SU-DHL-6 (cell line): Measurements from ENCODE around the gene SLC41A1.

ENCODE experiments used
- H2AFZ ChIP-seq: fragments of 200-600 bp; sonication (generic); 2 replicates; pipeline ENCODE4 v1.6.1; 2014; ENCODE audit warnings: low read depth, mild to moderate bottlenecking, moderate library complexity, mixed read lengths, antibody characterized with exemption, low read length; ENCODE audit not compliant: severe bottlenecking
- H3F3A ChIP-seq: fragments of 200-600 bp; shearing (Covaris generic); 2 replicates; pipeline ENCODE4 v1.6.0; 2016; ENCODE audit warnings: antibody characterized with exemption, mild to moderate bottlenecking; ENCODE audit not compliant: insufficient read depth
- H3K27ac ChIP-seq: fragments of 200-600 bp; sonication (generic); 2 replicates; pipeline ENCODE4 v1.5.1; 2016; ENCODE audit warnings: low read depth, mild to moderate bottlenecking, low read length, moderate library complexity, mixed read lengths
- H3K27me3 ChIP-seq: fragments of 200-600 bp; sonication (generic), shearing (Covaris generic); 2 replicates; pipeline ENCODE4 v1.6.0; 2014; ENCODE audit warnings: mild to moderate bottlenecking, low read length
- H3K36me3 ChIP-seq: fragments of 200-600 bp; sonication (generic); 2 replicates; pipeline ENCODE4 v1.6.1; 2014; ENCODE audit warnings: mild to moderate bottlenecking, low read length, mixed read lengths
- H3K4me2 ChIP-seq: fragments of 300-600, 200-600 bp; shearing (Covaris generic), sonication (generic); 2 replicates; pipeline ENCODE4 v1.6.0; 2014; ENCODE audit warnings: low read length, low read depth, mild to moderate bottlenecking; ENCODE audit not compliant: poor library complexity, severe bottlenecking
- H3K4me3 ChIP-seq: fragments of 200-600 bp; sonication (generic); 2 replicates; pipeline ENCODE4 v1.5.1; 2014; ENCODE audit warnings: antibody characterized with exemption, low read length, mild to moderate bottlenecking, mixed read lengths; ENCODE audit not compliant: insufficient read depth, poor library complexity, severe bottlenecking
- H3K79me2 ChIP-seq: fragments of 200-600 bp; sonication (generic); 2 replicates; pipeline ENCODE4 v1.6.1; 2014; ENCODE audit warnings: mild to moderate bottlenecking, low read length, moderate library complexity; ENCODE audit not compliant: insufficient read depth
- H3K9ac ChIP-seq: fragments of 200-600 bp; sonication (generic); 2 replicates; pipeline ENCODE4 v1.7.0; 2014; ENCODE audit warnings: mild to moderate bottlenecking, low read length
- H3K9me2 ChIP-seq: fragments of 200-600 bp; sonication (generic); replicated peaks from 2 replicates; pipeline ENCODE4 v1.6.1; 2014; ENCODE audit warnings: low read length; ENCODE audit not compliant: insufficient read depth
- H3K9me3 ChIP-seq: fragments of 200-600 bp; sonication (generic); 2 replicates; pipeline ENCODE4 v1.6.1; 2014; ENCODE audit warnings: low read length, mixed read lengths; ENCODE audit not compliant: insufficient read depth
- H4K20me1 ChIP-seq: fragments of 200-600 bp; sonication (generic); 2 replicates; pipeline ENCODE4 v1.6.1; 2014; ENCODE audit warnings: low read depth, mild to moderate bottlenecking, antibody characterized with exemption, low read length, moderate library complexity, mixed read lengths
- EZH2phosphoT487 ChIP-seq: fragments of 200-600 bp; sonication (generic), shearing (Covaris generic); conservative IDR thresholded peaks from 2 replicates; pipeline ENCODE4 v1.6.1; 2018; ENCODE audit warnings: mild to moderate bottlenecking, antibody characterized with exemption, low read length, moderate library complexity, mixed read lengths
- TF ChIP-seq, protein P1 (sequence below): fragments of 200-600 bp; sonication (generic); IDR thresholded peaks from one replicate; pipeline ENCODE4 v1.5.1; 2017; ENCODE audit warnings: antibody characterized with exemption, mild to moderate bottlenecking, low read length, moderate library complexity; ENCODE audit not compliant: insufficient read depth, poor library complexity, severe bottlenecking

The SLC41A1 gene

GRCh38 chr1:205769641-205770365 is 43.2 kb downstream of the SLC41A1 start:
- H3K9me3 ChIP-seq: no peaks in the 10 kb centered on the region
- no peak overlapping the region for H3K4me3 ChIP-seq
- TF ChIP-seq, protein P1, sequence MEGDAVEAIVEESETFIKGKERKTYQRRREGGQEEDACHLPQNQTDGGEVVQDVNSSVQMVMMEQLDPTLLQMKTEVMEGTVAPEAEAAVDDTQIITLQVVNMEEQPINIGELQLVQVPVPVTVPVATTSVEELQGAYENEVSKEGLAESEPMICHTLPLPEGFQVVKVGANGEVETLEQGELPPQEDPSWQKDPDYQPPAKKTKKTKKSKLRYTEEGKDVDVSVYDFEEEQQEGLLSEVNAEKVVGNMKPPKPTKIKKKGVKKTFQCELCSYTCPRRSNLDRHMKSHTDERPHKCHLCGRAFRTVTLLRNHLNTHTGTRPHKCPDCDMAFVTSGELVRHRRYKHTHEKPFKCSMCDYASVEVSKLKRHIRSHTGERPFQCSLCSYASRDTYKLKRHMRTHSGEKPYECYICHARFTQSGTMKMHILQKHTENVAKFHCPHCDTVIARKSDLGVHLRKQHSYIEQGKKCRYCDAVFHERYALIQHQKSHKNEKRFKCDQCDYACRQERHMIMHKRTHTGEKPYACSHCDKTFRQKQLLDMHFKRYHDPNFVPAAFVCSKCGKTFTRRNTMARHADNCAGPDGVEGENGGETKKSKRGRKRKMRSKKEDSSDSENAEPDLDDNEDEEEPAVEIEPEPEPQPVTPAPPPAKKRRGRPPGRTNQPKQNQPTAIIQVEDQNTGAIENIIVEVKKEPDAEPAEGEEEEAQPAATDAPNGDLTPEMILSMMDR: no peak
- H3K27ac ChIP-seq: no peak overlapping the region
- no peaks in the 10 kb centered on the region for H3K27me3 ChIP-seq
- no peaks in the 10 kb centered on the region for H3F3A ChIP-seq
- no peaks in the 10 kb centered on the region for H3K9me2 ChIP-seq
- no peak overlapping the region for H3K9ac ChIP-seq
- H2AFZ ChIP-seq: no peak overlapping the region
- H3K36me3 ChIP-seq: no peaks in the 10 kb centered on the region
- no peak overlapping the region for H3K4me2 ChIP-seq
- H4K20me1 ChIP-seq: no peaks in the 10 kb centered on the region
- no peaks in the 10 kb centered on the region for H3K79me2 ChIP-seq

GRCh38 chr1:205767248-205767647 is 45.8 kb downstream of the SLC41A1 start:
- Histone ChIP-seq H4K20me1 (no peaks in the 10 kb centered on the region), H3K79me2 (no peaks in the 10 kb centered on the region), H2AFZ (no peak overlapping the region), H3K36me3 (no peaks in the 10 kb centered on the region), H3K4me3 (no peak overlapping the region), H3K4me2 (no peak overlapping the region), H3K27me3 (no peaks in the 10 kb centered on the region), H3K9ac (no peak overlapping the region), H3K9me3 (no peaks in the 10 kb centered on the region), H3F3A (no peaks in the 10 kb centered on the region), H3K9me2 (no peaks in the 10 kb centered on the region), H3K27ac (no peak overlapping the region)
- TF ChIP-seq, protein P1: no peak
- no peak for TF ChIP-seq EZH2phosphoT487

DNA sequence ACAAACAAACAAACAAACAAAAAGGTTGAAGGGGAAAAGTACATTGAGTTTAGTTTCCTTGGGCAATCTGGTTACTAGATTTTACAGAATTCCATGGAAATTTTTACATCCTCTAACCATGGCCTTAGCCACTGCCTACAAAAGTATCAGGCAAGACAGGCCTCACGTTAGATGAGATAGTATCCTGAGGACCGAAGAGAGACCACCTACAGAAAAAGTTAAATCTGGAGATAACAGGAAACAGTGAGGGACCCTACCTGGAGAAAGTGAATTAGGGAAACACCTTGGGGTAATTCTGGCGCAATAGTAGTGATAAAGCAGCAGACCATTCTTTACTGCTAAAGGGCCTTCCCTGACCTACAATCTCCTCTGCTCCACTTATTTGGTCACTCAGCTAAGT is 46.4 kb downstream of the SLC41A1 start:
- H3K9me3 ChIP-seq: no peaks in the 10 kb centered on the region
- TF ChIP-seq, protein P1: no peak
- no peak for TF ChIP-seq EZH2phosphoT487
- H3K27me3 ChIP-seq: no peaks in the 10 kb centered on the region
- H3F3A ChIP-seq: no peaks in the 10 kb centered on the region
- no peaks in the 10 kb centered on the region for H3K36me3 ChIP-seq
- no peaks in the 10 kb centered on the region for H3K79me2 ChIP-seq
- H4K20me1 ChIP-seq: no peaks in the 10 kb centered on the region
- no peak overlapping the region for H3K4me3 ChIP-seq
- no peaks in the 10 kb centered on the region for H3K9me2 ChIP-seq
- H3K4me2 ChIP-seq: no peak overlapping the region
- H3K27ac ChIP-seq: no peak overlapping the region
- no peak overlapping the region for H3K9ac ChIP-seq
- no peak overlapping the region for H2AFZ ChIP-seq
